ENCODE measurements around the gene ITCH. TPM values are rescaled to one million over a fixed set of nuclear protein-coding genes. Genes with fewer than 3 reads are reported as not detected.
A peak's percentile ranks its signal among the peaks of the same experiment; 100 is the strongest.
"Not testable (repeated sequence)": the region's sequence is repeated elsewhere in the genome, so short reads cannot be mapped to it uniquely, and the experiment has no call there.

The ITCH gene
- total and polyA plus RNA-seq, 2 experiments from 2014 or later: 22.1 to 61.2 TPM

- no peaks in the 10 kb centered on the region for H3K27me3 ChIP-seq
- no peak for DNase-seq (ENCODE audit: low spot score)
- H3K4me2 ChIP-seq: no peak overlapping the region
- H4K20me1 ChIP-seq (ENCODE audit: insufficient read depth, poor library complexity, severe bottlenecking): peaks cover 7% of the 10 kb centered on the region
- H3K79me2 ChIP-seq: peaks cover 48% of the 10 kb centered on the region
- WGBS (ENCODE audit: low lambda C conversion rate, missing lambda C conversion rate): 100% methylated on average over 2 of the region's 2 CpGs
- no peak overlapping the region for H3K4me3 ChIP-seq
- no peaks in the 10 kb centered on the region for H3K9me3 ChIP-seq (ENCODE audit: low read depth)
- no peaks in the 10 kb centered on the region for H3K4me1 ChIP-seq (ENCODE audit: insufficient read depth)
- H2AFZ ChIP-seq: no peak overlapping the region
- no peaks in the 10 kb centered on the region for H3K9me2 ChIP-seq (replicated peaks; ENCODE audit: insufficient read depth)
- TF ChIP-seq EZH2phosphoT487 (IDR thresholded peaks at IDR 0.05; ENCODE audit: low read depth, severe bottlenecking, unreplicated experiment): no peak
- no peak for TF ChIP-seq CTCF (IDR thresholded peaks at IDR 0.05; ENCODE audit: poor library complexity)
- TF ChIP-seq EZH2 (IDR thresholded peaks at IDR 0.05; ENCODE audit: borderline replicate concordance): no peak
- peaks cover 8% of the 10 kb centered on the region for H3K36me3 ChIP-seq (replicated peaks; ENCODE audit: insufficient read depth, low read depth)
- no peak overlapping the region for H3K27ac ChIP-seq
Observed at GRCh38 chr20:34421766-34422466, 58.8 kb downstream of the ITCH start.

- H3K9me2 ChIP-seq (replicated peaks; ENCODE audit: insufficient read depth); H3K4me1 ChIP-seq (ENCODE audit: insufficient read depth); H3K36me3 ChIP-seq (replicated peaks; ENCODE audit: insufficient read depth, low read depth); H2AFZ ChIP-seq; H3K4me3 ChIP-seq; H3K27me3 ChIP-seq; H3K9me3 ChIP-seq (ENCODE audit: low read depth): not testable (repeated sequence)
- 56% methylated on average over 11 of the region's 11 CpGs for WGBS (ENCODE audit: low lambda C conversion rate, missing lambda C conversion rate)
- peak; percentile 8 for DNase-seq (ENCODE audit: low spot score)
- peaks cover 11% of the 10 kb centered on the region for H4K20me1 ChIP-seq (ENCODE audit: insufficient read depth, poor library complexity, severe bottlenecking)
- H3K27ac ChIP-seq: peak overlapping the region; percentile 53
- peak overlapping the region; percentile 39 for H3K4me2 ChIP-seq
- peaks cover 71% of the 10 kb centered on the region for H3K79me2 ChIP-seq
Observed at GRCh38 chr20:34425032-34425690, 62.1 kb downstream of the ITCH start.

- no peak for TF ChIP-seq EZH2phosphoT487 (IDR thresholded peaks at IDR 0.05; ENCODE audit: low read depth, severe bottlenecking, unreplicated experiment)
- TF ChIP-seq CTCF (IDR thresholded peaks at IDR 0.05; ENCODE audit: poor library complexity): no peak
- no peak for TF ChIP-seq EZH2 (IDR thresholded peaks at IDR 0.05; ENCODE audit: borderline replicate concordance)
- no peak overlapping the region for H2AFZ ChIP-seq
- no peak overlapping the region for H3K4me3 ChIP-seq
- no peak overlapping the region for H3K4me2 ChIP-seq
- H4K20me1 ChIP-seq (ENCODE audit: insufficient read depth, poor library complexity, severe bottlenecking): peaks cover 11% of the 10 kb centered on the region
- no peaks in the 10 kb centered on the region for H3K4me1 ChIP-seq (ENCODE audit: insufficient read depth)
- WGBS (ENCODE audit: low lambda C conversion rate, missing lambda C conversion rate): 85% methylated on average over 2 of the region's 2 CpGs
- H3K27me3 ChIP-seq: no peaks in the 10 kb centered on the region
- peaks cover 8% of the 10 kb centered on the region for H3K36me3 ChIP-seq (replicated peaks; ENCODE audit: insufficient read depth, low read depth)
- DNase-seq (ENCODE audit: low spot score): no peak
- H3K9me3 ChIP-seq (ENCODE audit: low read depth): no peaks in the 10 kb centered on the region
- peaks cover 78% of the 10 kb centered on the region for H3K79me2 ChIP-seq
- H3K27ac ChIP-seq: peak overlapping the region; percentile 26
- H3K9me2 ChIP-seq (replicated peaks; ENCODE audit: insufficient read depth): no peaks in the 10 kb centered on the region
Observed at GRCh38 chr20:34426026-34426425, 63.0 kb downstream of the ITCH start.

GRCh38 chr20:34427331-34427730, 64.3 kb downstream of the ITCH start:
- WGBS (ENCODE audit: low lambda C conversion rate, missing lambda C conversion rate): 90% methylated on average over 3 of the region's 3 CpGs
- Histone ChIP-seq H3K27ac (no peak overlapping the region), H2AFZ (no peak overlapping the region), H3K4me1 (ENCODE audit: insufficient read depth) (no peaks in the 10 kb centered on the region), H3K4me2 (no peak overlapping the region), H3K27me3 (no peaks in the 10 kb centered on the region), H3K9me3 (ENCODE audit: low read depth) (no peaks in the 10 kb centered on the region), H4K20me1 (ENCODE audit: insufficient read depth, poor library complexity, severe bottlenecking) (peaks cover 11% of the 10 kb centered on the region), H3K9me2 (replicated peaks; ENCODE audit: insufficient read depth) (no peaks in the 10 kb centered on the region), H3K36me3 (replicated peaks; ENCODE audit: insufficient read depth, low read depth) (peaks cover 8% of the 10 kb centered on the region), H3K4me3 (no peak overlapping the region), H3K79me2 (peaks cover 73% of the 10 kb centered on the region)
- TF ChIP-seq EZH2phosphoT487 (IDR thresholded peaks at IDR 0.05; ENCODE audit: low read depth, severe bottlenecking, unreplicated experiment) (no peak), CTCF (IDR thresholded peaks at IDR 0.05; ENCODE audit: poor library complexity) (no peak), EZH2 (IDR thresholded peaks at IDR 0.05; ENCODE audit: borderline replicate concordance) (no peak)
- no peak for DNase-seq (ENCODE audit: low spot score)
